ENCODE data around the gene KRTAP10-12.

DNA sequence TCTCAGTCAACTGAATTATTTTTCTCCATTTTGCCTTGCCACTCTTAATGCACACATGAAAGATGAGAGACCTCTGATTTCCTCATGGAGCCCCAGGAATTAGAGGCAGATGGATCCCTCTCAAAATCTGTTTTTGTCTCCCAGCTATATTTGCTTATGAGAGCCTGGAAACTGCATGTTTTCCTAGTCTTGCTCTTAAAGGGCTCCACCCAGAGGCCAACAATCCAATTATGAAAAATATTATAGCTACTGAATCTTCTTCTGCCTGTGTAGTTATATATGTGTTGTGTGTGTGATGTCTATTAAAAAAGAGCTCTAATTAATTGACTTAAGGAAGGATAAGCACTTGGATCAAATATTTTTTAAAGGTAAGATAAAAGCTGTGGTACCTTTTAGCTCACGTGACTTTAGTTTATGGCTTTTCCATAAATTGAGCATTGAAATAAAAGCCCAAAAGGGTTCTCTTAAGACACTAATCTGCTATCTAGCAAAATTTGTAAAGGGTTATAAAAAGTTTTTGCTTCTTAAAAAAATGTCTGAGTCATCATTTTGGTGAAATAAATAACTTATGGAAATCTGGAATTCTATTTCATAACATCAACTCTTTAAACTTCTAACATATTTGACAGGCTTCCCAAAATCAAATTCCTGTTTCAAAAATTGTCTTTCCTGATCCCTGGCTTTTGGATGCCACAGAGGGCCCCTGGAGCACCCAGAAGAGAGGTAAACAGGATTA lies 45.6 kb downstream of the KRTAP10-12 start:
- TF ChIP-seq, protein P1, sequence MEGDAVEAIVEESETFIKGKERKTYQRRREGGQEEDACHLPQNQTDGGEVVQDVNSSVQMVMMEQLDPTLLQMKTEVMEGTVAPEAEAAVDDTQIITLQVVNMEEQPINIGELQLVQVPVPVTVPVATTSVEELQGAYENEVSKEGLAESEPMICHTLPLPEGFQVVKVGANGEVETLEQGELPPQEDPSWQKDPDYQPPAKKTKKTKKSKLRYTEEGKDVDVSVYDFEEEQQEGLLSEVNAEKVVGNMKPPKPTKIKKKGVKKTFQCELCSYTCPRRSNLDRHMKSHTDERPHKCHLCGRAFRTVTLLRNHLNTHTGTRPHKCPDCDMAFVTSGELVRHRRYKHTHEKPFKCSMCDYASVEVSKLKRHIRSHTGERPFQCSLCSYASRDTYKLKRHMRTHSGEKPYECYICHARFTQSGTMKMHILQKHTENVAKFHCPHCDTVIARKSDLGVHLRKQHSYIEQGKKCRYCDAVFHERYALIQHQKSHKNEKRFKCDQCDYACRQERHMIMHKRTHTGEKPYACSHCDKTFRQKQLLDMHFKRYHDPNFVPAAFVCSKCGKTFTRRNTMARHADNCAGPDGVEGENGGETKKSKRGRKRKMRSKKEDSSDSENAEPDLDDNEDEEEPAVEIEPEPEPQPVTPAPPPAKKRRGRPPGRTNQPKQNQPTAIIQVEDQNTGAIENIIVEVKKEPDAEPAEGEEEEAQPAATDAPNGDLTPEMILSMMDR (IDR thresholded peaks at IDR 0.05; ENCODE audit: low read depth, low read length) = peak; percentile 33
- TF ChIP-seq POLR2A (IDR thresholded peaks at IDR 0.05; ENCODE audit: extremely low read depth, insufficient read length) = no peak
- no peak for TF ChIP-seq MYC (IDR thresholded peaks at IDR 0.05; ENCODE audit: low read depth, low read length)

Measured in NB4 (cell line).